Right cardiac atrium (tissue), 5 donors: Measurements from ENCODE around the gene ADAMTS4. TPM values are rescaled to one million over a fixed set of nuclear protein-coding genes. Genes with fewer than 3 reads are reported as not detected.

Experiments used
- ATAC-seq, 2 donors: fragments of 200-7000 bp; cut with Tn5 transposase; one replicate each; pipeline versions ENCODE4 v1.8.0 to v1.9.1; 2020; ENCODE audit warnings: moderate library complexity in 2 of 2, mild to moderate bottlenecking in 1 of 2
- DNase-seq, 3 donors: peaks; one replicate each; pipeline ENCODE4 v3.0.0-alpha.2; 2020
- H3K27ac ChIP-seq: one replicate; pipeline ENCODE4 v1.5.1; 2013; ENCODE audit warnings: mild to moderate bottlenecking, low read length, control low read depth, moderate library complexity
- H3K27me3 ChIP-seq: one replicate; pipeline ENCODE4 v1.6.1; 2013; ENCODE audit not compliant: control insufficient read depth, insufficient read depth
- H3K4me1 ChIP-seq: one replicate; pipeline ENCODE4 v1.6.1; 2013; ENCODE audit warnings: low read length; ENCODE audit not compliant: control insufficient read depth, insufficient read depth
- H3K4me3 ChIP-seq: one replicate; pipeline ENCODE4 v1.5.1; 2013; ENCODE audit warnings: low read length, control low read depth
- H3K9me3 ChIP-seq: one replicate; pipeline ENCODE4 v1.6.1; 2013; ENCODE audit warnings: low read length; ENCODE audit not compliant: control insufficient read depth
- WGBS: extraction: QIAGEN DNeasy Blood & Tissue Kit; methylation state at CpG from one replicate; pipeline ENCODE4 v1.1.7; 2013; 5-methylcytosine and 5-hydroxymethylcytosine counted together
- intact Hi-C, 4 donors: fragments of 100-400 bp; cut with DNase I; formaldehyde crosslinking; loops; one replicate each; pipeline versions ENCODE4 v1.11.0 to v1.14.0; 2022 to 2023
- polyA plus RNA-seq: library from polyadenylated mRNA; stranded (reverse); fragments of 200-250 nt; gene quantifications from one replicate; pipeline ENCODE4 v1.2.3, GENCODE V29; 2013
- total RNA-seq, 4 donors: library from RNA; stranded (reverse); fragmentation: NEBNext Ultra II Directional; extraction: Animal tissue kit (Norgen Biotek cat#: 25700); gene quantifications; one replicate each; pipeline ENCODE4 v1.2.1, GENCODE V29; 2021
- donor health status: healthy with polysubstance abuse.
- donor health status: DM: no; HTN: yes; CAD: no.
- donor health status: DM: no; HTN: no; CAD: no.
- donor health status: DM: no; HTN: yes; CAD: no; lungs with severe emphysema.
- donor health status: DM: yes; HTN: yes; CAD: no.

The ADAMTS4 gene
- total and polyA plus RNA-seq, 5 donors, result 6.9 to 111 (median 24.0) TPM

DNA sequence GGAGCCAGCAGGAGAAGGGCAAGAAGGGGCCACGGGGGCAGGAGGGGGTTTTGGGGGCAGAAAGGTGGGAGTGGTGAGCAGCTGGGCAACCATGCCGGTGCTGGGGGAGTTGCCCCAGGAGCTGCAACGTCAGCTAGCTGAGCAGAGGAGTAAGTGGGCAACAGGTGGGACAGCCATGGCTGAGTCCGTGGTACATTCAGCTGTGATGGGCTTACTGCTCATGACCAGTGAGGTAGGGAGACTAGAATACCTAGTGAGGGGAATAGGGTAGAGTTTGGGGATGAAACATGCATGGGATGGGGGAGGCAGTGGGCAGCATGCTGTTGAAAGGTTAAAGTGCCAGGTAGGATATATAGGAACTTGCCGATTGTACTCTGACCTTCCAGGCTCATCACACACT, 37.2 kb downstream of the ADAMTS4 start:
- H3K9me3 ChIP-seq, result no peaks in the 10 kb centered on the region
- no peak overlapping the region for H3K27ac ChIP-seq
- H3K4me3 ChIP-seq, result no peak overlapping the region
- no peak for ATAC-seq
- H3K4me1 ChIP-seq, result peaks cover 3% of the 10 kb centered on the region
- DNase-seq, result no peak
- 82% methylated on average over 5 of the region's 5 CpGs for WGBS
- intact Hi-C loops, result no loop called here
- no peaks in the 10 kb centered on the region for H3K27me3 ChIP-seq

DNA sequence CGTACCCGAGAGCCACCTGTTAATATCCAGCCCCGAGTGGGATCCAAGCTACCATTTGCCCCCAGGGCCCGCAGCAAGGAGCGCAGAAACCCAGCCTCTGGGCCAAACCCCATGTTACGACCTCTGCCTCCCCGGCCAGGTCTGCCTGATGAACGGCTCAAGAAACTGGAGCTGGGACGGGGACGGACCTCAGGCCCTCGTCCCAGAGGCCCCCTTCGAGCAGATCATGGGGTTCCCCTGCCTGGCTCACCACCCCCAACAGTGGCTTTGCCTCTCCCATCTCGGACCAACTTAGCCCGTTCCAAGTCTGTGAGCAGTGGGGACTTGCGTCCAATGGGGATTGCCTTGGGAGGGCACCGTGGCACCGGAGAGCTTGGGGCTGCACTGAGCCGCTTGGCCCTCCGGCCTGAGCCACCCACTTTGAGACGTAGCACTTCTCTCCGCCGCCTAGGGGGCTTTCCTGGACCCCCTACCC, 38.1 kb downstream of the ADAMTS4 start:
- 93% methylated on average over 22 of the region's 22 CpGs for WGBS
- intact Hi-C loops, result no loop called here
- DNase-seq, result no peak

DNA sequence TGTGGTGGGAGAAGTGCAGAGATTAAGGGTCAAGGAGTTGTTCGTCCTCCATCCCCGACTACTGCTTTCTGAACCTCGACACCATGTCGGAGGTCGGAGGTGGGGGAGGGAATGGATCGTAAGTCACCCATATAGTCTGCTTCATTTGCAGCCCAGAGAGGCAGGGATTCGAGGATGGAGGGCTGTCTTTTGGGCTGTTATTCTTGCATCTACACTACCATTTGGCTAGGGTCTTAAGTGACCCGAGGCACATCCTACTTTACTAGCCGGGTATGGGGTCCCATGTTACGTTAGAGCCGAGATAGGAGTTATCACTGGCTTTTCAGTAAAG, 39.0 kb downstream of the ADAMTS4 start:
- peak overlapping the region; percentile 75 for H3K27ac ChIP-seq
- intact Hi-C loops, result no loop called here
- 5% methylated on average over 11 of the region's 11 CpGs for WGBS
- no peaks in the 10 kb centered on the region for H3K27me3 ChIP-seq
- H3K9me3 ChIP-seq, result no peaks in the 10 kb centered on the region
- peaks cover 2% of the 10 kb centered on the region for H3K4me1 ChIP-seq
- ATAC-seq (no peak), DNase-seq (no peak)
- H3K4me3 ChIP-seq, result peak overlapping the region; percentile 92

More for the DNA sequence above, 38.1 kb downstream of the ADAMTS4 start:
- H3K9me3 ChIP-seq, result no peaks in the 10 kb centered on the region
- H3K4me3 ChIP-seq, result no peak overlapping the region
- H3K4me1 ChIP-seq, result peaks cover 3% of the 10 kb centered on the region
- no peaks in the 10 kb centered on the region for H3K27me3 ChIP-seq
- no peak for ATAC-seq
- H3K27ac ChIP-seq, result no peak overlapping the region

DNA sequence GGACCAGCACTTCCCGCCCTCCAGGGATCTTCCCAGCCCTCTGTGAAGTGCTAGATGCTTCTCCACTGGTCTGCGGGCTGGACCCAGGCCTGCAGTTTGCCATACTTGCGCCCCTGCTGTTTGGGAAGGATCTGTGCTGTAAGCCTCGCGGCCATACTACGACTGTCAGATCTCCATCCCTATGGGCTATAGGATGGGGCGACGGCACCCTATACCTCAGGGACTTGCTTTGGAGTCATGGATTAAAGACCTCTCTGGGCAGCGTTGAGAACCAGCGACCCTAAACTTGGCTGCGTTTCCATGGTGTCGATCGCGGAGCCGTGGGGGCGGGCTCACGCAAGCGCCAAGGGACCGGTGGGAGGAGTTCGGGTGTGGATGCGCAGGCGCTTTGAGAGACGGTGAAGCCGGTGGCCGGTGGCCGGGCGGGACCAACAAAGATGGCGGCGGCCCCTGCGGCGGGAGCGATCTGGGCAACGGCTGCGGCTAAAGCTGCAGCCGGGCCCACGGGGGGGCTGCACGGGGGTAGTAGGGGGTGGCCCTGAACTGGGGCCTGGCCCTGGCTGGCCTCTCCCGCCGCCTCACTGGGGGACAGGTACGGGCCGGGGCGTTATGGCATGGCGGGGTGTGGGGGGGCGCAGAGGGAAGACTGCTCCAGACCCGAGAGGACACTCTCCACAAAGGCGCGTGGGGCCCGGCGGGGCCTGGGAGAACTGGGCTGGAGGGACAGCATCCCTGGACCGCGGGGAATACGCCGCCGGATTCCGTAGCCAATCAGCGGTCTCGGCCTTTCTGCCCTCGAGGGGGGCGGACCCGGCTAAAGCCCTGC, 39.6 kb downstream of the ADAMTS4 start, which contains the start of gene USP21:
Gene USP21, plus strand, starts transcription at position 414 of the 826 bp plus-strand sequence. CDS start 1,141 bp downstream, outside the sequence.
- DNase-seq, result peak; percentile 94 to 98 (median 97)
- intact Hi-C loops, result no loop called here
- Histone ChIP-seq H3K27me3 (no peaks in the 10 kb centered on the region), H3K27ac (peak within 1 kb of the TSS; percentile 75), H3K9me3 (no peaks in the 10 kb centered on the region), H3K4me1 (peaks cover 4% of the 10 kb centered on the region), H3K4me3 (peak within 1 kb of the TSS; percentile 92)
- peak; percentile 95 for ATAC-seq
- 1% methylated on average over 60 of the region's 60 CpGs for WGBS

DNA sequence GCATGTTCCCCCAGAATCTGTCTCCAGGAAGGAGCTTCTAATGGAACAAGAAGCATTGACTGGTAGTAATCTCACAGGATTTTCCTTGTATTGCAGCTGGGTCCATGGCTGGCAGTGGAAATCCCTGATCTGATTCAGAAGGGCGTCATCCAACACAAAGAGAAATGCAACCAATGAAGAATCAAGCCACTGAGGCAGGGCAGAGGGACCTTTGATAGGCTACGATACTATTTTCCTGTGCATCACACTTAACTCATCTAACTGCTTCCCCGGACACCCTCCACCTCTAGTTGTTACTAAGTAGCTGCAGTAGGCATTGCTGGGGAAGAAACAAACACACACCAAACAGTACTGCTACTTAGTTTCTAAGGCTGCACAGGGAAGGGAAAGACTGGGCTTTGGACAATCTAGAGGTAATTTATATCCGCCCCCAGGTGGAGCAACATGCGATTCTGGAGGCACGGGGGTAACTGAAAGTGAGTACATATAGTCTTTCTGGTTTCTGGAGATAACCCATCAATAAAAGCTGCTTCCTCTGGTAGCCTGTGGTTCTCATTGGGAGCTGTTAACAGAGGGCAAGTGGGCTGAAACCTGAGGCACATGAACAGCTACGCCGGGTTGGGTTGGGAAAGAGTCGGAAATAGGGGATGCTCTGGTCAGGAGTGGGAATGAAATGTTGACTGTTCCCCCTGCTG, 40.4 kb downstream of the ADAMTS4 start:
- Histone ChIP-seq H3K27ac (peak overlapping the region; percentile 68), H3K4me1 (peaks cover 4% of the 10 kb centered on the region), H3K9me3 (no peaks in the 10 kb centered on the region), H3K4me3 (no peak overlapping the region), H3K27me3 (no peaks in the 10 kb centered on the region)
- ATAC-seq (no peak), DNase-seq (no peak)
- WGBS, result 78% methylated on average over 9 of the region's 9 CpGs
- intact Hi-C loops, result no loop called here

DNA sequence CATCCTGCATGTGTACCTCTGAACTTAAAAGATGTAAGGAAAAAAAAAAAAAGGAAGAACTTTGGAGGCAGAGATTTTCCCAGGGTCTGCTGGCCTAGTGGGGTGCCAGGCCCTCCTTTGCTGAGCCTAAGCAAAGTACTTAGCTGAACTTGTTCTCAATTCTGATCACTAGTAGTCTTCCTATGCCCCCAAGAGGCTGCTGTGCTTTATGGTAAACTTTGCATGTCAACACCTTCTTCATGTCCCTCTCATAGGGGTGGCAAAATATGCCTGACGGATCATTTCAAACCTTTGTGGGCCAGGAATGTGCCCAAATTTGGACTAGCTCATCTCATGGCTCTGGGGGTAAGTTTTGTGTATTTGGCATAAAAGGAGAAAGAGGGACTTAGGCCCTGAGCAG, 41.0 kb downstream of the ADAMTS4 start:
- Histone ChIP-seq H3K27me3 (no peaks in the 10 kb centered on the region), H3K4me1 (peaks cover 4% of the 10 kb centered on the region), H3K27ac (no peak overlapping the region), H3K4me3 (no peak overlapping the region), H3K9me3 (no peaks in the 10 kb centered on the region)
- WGBS, result 82% methylated on average over 1 of the region's 1 CpG
- DNase-seq, result no peak
- ATAC-seq, result no peak
- intact Hi-C loops, result no loop called here

DNA sequence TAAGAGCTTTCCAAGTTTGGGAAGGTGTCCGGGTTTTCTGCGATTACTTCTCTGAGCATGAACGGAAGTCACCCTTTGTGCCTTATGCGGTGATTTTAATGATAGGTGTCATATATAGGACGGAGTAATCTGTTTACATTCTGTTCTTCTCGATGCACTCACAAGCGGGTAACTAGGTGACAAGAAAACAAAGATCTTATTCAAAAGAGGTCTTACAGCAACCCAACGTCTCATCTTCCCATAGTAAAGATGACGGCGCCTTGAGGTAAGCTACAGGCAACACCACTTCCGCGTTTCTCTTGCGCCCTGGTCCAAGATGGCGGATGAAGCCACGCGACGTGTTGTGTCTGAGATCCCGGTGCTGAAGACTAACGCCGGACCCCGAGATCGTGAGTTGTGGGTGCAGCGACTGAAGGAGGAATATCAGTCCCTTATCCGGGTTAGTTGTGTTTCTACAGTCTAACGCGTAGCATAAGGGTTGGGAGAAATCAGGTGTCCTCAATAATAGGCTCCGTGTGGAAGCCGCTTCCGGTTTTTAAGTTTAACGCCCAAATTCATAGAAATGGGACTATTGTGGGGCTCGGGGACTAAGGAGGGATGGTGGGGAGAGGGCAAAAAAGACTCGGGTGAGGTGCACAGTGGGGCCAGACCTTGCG, 45.0 kb downstream of the ADAMTS4 start, which contains the start of gene UFC1:
Gene UFC1, plus strand, starts transcription at position 297 of the 656 bp plus-strand sequence. Its CDS starts 20 bp downstream, at position 317.
- under 1% methylated on average over 33 of the region's 33 CpGs for WGBS
- intact Hi-C loops, result no loop called here
- peak; percentile 91 to 93 for ATAC-seq
- DNase-seq, result peak; percentile 80 to 91 (median 88)
- no peaks in the 10 kb centered on the region for H3K27me3 ChIP-seq
- H3K4me3 ChIP-seq, result peak within 1 kb of the TSS; percentile 93
- H3K4me1 ChIP-seq, result peaks cover 2% of the 10 kb centered on the region
- peak within 1 kb of the TSS; percentile 97 for H3K27ac ChIP-seq
- no peaks in the 10 kb centered on the region for H3K9me3 ChIP-seq

DNA sequence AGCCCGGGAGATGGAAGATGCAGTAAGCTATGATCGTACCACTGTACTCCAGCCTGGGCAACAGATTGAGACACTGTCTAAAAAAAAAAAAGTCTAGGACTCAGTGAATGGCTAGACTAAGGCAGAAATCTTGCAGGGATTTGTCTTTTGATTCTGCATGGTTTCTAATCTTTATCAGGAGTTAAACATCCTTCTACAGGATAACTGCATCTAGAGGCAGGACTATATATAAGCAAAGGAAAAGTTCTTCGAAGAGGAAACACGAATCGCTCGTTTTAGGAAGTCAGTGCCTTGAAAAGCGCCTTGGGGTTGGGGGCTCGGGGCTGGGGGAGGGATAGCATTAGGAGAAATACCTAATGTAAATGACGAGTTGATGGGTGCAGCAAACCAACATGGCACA, 45.7 kb downstream of the ADAMTS4 start:
- intact Hi-C loops, result no loop called here
- ATAC-seq, result no peak
- peaks cover 2% of the 10 kb centered on the region for H3K4me1 ChIP-seq
- no peak overlapping the region for H3K27ac ChIP-seq
- peak overlapping the region; percentile 93 for H3K4me3 ChIP-seq
- 21% methylated on average over 9 of the region's 9 CpGs for WGBS
- H3K9me3 ChIP-seq, result no peaks in the 10 kb centered on the region
- no peak for DNase-seq
- no peaks in the 10 kb centered on the region for H3K27me3 ChIP-seq

DNA sequence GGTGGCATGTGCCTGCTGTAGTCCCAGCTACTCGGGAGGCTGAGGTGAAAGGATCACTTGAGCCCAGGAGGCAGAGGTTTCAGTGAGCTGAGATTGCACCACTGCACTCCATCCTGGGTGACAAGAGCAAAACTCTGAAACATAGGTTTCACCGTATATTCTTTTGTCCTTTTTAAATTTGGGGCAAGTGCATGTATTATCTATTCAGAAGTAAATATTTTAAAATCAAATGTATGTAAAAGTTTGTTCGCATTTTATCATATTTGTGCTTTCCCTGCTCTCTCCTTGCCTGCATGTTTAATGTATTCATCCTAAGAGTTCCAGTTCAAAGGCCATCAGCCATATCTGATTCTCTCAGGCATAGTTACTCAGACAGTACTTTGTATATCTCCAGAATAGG, 53.0 kb downstream of the ADAMTS4 start:
- DNase-seq, result no peak
- Histone ChIP-seq H3K27me3 (no peaks in the 10 kb centered on the region), H3K4me1 (no peaks in the 10 kb centered on the region), H3K4me3 (no peak overlapping the region), H3K9me3 (no peaks in the 10 kb centered on the region), H3K27ac (no peak overlapping the region)
- ATAC-seq, result no peak
- intact Hi-C loops, result no loop called here
- 79% methylated on average over 3 of the region's 3 CpGs for WGBS

DNA sequence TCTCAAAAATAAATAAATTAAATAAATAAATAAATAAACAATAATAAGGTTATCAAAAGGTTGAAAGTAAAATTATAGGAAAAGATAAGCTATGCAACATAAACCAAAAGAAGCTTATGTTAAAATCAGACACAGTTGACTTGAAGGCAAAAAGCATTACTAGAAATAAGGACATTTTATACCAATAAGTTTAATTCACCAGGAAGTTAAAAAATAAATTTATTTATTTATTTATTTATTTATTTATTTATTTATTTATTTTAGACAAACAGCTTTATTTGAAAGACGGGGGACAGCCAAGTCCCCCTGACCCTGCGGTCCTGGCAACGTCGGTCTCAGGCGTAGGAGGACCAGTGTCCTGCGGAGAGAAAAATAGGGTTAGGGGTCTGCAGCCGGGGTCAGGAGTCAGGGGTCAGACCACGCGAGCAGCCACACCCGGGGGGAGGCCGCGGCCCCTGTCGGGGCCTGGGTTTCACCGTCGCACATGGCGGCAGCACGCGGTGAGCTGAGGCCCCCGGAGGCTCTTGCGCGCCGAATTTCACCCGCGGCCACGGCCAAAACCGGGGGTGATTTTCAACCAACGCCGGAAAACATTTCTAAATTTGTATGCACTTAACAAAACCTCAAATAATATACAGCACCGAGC, 58.0 kb downstream of the ADAMTS4 start:
- DNase-seq, result peak in 1 of 3 donors; percentile 42
- no peaks in the 10 kb centered on the region for H3K27me3 ChIP-seq
- peak in 1 of 2 donors; percentile 39 for ATAC-seq
- intact Hi-C loops, result no loop called here
- no peak overlapping the region for H3K27ac ChIP-seq
- no peaks in the 10 kb centered on the region for H3K4me1 ChIP-seq
- H3K4me3 ChIP-seq, result no peak overlapping the region
- WGBS, result 95% methylated on average over 29 of the region's 29 CpGs
- H3K9me3 ChIP-seq, result no peaks in the 10 kb centered on the region
